NCI-H1417 (cell line): Measurements from ENCODE around the gene NFKBIE.
A peak's percentile ranks its signal among the peaks of the same experiment; 100 is the strongest.

ENCODE experiments used
- DNase-seq, 3 experiments: peaks; one replicate each; lab custom pipeline; 2025; lab: John Stamatoyannopoulos, UW

NFKBIE gene

DNA sequence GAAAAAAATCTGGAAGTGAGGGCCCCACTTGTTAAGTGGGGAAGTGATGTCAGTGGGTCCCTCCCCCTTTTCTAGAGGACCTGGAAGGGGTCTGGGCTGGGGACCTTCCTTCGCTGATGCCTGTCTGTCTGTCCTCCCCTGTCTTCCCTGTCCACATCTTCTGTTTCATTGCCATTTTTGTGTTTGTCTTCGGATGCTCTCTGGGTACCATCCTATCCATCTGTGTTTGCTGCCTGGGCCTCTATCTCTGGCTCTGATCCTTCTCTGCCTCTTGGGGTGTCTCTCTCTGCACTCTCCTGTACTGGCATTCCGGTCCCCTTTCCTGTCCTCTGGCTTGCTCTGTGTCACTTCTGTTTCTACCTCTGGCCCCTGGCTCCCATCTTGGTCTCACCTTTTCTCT, 7.2 kb upstream of the NFKBIE start:
- no peak for DNase-seq

DNA sequence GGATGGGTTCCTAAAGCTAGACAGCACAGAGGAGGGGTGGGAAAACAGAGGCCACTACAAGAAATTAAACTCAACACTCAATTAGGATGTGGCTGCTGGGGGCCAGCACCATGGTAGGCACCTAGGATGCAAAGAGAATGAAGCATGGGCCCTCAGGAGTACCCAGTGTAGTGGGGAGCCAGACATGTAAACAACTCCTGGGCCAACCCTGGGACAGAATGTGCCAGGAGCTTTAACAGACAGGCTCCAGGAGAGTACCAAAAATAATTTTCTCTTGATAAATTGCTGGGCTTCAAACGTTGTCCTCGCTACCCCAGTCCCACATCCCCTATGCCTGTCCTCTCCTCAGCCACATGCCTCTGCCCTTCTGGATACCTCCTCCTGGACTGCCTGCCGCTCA, 6.6 kb upstream of the NFKBIE start:
- DNase-seq = no peak

DNA sequence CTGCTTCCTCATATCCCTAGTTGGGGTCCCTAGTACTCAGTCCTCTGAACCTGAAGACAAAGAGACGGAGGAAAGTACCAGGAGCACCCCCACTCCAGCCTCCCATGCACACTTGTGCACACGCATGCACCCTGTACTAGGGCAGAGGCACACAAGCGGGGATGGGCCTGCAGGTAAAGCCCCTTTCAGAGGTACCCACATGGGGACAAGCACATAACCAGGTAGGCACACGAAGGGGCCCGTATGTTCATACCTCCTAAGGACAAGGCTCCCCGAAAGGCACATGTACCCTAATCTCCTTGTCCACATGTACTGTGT, 6.0 kb upstream of the NFKBIE start:
- no peak for DNase-seq

DNA sequence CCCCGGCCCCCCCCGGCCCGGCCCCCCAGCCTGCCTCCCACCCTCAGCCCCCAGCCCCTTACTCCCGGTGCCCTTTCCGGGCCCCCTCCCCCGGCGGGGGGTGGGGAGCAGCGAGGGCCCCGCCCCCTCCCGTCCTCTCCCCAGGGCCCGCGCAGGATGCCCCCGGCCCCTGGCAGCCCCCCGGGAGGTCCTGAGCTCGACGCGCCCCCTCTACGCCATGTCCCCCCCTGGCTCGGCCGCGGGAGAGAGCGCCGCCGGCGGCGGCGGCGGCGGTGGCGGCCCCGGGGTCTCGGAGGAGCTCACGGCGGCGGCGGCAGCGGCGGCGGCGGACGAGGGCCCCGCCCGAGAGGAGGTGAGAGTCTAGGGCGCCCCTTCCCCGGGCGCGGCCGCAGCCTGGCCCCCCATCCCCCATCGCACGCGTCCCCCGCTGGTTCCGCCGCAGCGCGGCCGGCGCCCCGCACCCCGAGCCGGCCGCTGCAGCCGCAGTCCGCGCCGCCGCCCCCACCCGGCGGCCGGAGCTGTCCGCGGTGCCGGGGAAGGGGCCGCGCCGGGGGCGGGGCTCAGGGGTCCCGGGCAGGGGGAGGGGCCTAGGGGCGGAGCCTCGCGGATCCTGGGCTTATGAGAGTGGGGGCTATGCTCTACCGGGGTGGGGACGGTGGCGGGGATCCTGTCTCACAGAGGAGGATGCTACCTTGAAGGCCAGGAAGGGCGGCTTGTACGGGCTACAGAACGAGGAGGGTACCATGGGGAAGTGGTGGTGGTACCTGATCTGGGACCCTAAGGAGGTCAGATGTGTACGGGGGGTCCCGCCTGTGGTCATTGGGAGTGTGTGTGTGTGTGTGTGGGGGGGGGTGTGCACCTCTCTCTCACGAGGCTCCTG, 5.4 kb upstream of the NFKBIE start:
- DNase-seq = peak; percentile 53 to 65 (median 63)

DNA sequence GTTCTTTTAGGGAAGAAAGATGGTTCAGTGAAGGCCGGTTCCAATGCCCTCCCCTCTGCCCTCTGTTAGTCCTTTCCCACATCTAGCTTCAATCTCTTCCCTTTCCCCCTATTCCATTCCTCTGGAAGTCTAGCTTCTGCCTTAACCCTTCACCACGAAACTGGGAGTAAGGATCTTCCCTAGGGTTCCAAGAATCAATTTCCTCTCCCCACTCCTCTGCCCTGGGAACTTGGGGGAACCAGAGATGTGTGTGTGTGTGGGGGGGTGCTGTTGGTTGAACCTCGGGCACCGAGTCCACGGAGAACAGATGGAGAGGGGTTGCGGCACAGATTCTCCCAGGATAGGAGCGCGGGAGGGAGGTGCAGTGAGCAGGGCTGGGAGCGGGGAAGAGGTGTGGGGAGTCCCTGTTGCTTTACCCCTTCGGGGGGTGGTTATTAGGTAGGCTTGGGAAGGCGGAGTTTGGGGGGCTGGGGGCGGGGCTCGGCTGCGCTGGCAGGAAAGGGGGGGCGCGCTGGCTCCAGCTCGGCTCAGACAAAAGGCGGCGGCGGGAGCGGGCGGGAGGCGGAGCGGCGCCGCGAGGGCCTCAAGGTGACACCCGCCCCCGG, 4.7 kb upstream of the NFKBIE start, which contains the start of gene TMEM151B:
TMEM151B (plus strand) TSS at position 530 of the 605 bp plus-strand sequence. CDS start 293 bp downstream, outside the sequence.
- DNase-seq = peak; percentile 6 to 52 (median 38)

DNA sequence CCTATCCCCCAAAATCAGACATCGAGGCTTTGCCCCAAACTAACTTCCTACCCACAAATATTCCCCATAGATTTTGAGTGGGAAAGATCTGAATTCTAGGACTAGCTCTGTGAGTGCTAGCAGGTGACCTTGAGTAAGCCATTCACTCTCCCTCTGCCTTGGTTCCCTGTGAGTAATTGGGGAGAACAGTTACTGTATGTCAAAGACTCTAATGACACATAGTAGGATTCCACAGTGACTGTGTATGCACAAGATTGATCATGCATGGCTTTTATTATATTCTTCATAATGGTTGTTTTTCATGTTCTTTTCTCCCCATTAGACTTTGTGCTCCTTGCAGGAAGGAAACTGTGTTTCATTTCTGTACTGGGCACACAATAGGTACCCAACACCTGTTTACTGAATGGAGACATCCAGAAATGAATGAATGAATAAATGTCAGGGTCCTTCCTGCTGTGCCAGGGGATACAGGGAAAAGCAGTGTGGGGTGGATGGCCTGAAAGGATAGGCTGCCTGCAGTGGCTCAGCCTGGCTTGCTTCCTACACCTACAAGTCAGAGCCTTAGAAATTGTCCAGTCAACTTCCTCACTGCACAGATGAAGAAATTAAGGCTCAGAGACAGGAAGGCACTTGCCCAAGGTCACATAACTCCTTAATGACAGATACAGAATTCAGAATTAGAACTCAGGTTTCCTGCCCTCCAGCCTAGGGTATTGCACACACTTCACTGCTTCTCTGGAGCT, 4.0 kb upstream of the NFKBIE start:
- DNase-seq = no peak

DNA sequence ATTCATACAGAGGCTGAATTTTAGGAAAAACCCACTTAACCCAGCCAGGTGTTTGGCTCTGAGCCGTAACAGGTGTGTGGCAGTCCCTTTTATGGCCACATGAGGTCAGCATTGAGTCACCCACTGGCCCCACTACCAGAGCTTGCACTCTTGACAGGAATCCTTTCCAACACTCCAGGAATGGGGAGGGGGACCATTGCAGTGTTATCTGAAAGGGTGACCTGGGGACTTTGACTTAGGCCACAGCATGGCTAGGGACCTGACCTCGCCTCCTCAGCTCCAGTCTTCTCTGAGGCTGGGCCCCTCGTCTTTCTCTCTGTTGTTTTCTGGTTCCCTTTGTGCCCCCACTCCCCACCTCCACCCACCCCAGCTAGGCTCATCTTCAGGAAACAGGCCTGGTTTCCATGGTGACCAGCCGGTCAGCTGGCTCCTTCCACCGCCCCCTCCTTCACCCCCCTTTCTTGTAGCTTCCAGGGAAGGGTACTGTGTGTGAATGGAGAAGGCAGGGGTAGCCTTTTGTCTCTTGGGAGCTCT, 2.8 kb upstream of the NFKBIE start:
- DNase-seq = peak; percentile 55 to 82 (median 76)

DNA sequence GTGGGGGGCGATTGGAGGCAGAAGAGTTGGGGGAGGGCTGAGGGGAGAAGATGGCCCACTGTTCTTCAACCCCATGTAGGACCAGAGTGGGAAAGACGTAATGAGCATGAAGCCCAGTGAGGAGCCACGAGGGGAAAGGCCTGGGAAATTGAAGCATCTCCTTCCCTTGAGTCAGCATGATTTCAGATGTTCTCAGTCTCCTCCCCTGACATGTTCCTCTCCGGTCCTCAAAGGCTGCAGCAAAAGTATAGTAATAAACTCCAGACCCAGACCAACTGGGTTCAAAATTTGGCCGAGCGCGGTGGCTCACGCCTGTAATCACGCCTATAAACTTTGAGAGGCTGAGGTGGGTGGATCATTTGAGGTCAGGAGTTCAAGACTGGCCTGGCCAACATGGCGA, 1.9 kb upstream of the NFKBIE start:
- DNase-seq = no peak

DNA sequence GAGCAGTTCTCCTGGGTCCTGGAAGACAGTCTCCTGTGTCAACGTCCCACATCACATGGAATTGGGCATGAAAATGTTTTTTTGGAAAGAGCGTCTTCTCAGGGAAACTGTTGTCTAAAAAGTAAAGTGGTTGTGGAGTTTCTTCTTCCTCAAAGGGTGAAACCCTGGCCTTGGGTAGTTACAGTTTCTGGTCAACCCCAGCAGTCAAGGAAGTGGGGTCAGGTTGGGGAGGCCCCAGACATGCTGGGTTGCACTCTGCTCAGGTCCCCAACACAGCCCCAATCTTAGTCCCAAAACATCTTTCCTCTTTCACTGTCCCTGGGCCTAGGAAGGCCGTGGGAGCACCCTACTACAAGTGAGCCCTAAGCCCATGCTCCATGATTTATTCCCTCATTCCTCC, 996 bp upstream of the NFKBIE start:
- no peak for DNase-seq

DNA sequence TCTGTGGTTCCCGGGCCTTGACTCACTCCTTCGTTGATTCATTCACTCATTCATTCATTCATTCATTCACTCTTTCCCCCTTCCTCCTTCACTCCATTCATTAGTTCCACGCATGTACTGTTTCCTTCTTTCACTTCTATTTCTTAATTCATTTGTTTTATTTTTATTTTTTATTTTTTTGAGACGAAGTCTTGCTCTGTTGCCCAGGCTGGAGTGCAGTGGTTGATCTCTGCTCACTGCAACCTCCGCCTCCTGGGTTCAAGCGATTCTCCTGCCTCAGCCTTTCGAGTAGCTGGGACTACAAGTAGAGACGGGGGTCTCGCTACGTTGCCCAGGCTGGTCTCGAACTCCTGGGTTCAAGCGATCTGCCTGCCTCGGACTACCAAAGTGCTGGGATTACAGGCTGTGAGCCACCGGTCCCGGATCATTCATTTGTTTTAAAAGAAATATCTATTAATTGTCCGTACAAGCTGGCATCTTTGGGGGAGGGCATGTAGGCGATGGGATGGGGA, 427 bp upstream of the NFKBIE start:
- no peak for DNase-seq

DNA sequence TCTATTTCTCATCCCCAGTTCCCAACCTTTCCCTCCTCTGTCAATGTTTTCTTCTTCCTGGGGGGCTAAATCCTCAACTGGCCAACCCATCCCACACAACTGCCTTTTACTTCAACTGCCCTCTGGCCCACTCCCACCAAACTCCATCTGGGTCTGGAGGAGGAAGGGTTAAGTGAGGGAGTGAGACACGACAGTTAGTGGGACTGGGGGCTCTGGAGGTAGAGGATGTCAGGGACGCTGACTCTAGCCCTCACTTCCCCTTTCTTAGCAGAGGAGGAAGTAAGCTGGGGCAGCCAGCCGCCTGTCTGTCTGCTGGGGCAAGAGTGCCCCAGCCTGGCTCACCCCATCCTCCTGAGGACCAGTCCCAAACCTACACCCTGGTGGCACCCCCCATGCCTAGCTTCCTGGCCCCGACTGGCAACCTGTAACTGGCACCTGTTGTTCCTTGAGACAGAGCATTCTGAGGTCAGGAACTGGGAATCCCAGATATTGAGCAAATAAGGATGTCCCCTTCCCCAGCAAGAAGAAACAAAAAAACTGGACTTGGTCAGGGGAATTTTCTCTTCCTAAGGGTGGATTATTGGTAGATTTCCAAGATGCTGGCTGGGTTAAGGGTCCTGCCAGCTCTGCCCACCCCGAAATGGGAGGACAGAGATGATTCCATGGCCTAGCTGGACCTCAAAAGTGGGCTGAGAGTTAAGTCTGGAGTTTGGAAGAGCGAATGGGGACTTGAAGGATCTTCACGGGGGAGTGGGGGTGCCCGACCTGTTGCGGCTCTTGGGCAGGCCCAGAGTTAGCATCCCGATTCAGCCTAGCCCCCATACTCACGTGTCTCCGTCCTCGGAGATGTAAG, 971 bp downstream of the NFKBIE start:
- DNase-seq = no peak

DNA sequence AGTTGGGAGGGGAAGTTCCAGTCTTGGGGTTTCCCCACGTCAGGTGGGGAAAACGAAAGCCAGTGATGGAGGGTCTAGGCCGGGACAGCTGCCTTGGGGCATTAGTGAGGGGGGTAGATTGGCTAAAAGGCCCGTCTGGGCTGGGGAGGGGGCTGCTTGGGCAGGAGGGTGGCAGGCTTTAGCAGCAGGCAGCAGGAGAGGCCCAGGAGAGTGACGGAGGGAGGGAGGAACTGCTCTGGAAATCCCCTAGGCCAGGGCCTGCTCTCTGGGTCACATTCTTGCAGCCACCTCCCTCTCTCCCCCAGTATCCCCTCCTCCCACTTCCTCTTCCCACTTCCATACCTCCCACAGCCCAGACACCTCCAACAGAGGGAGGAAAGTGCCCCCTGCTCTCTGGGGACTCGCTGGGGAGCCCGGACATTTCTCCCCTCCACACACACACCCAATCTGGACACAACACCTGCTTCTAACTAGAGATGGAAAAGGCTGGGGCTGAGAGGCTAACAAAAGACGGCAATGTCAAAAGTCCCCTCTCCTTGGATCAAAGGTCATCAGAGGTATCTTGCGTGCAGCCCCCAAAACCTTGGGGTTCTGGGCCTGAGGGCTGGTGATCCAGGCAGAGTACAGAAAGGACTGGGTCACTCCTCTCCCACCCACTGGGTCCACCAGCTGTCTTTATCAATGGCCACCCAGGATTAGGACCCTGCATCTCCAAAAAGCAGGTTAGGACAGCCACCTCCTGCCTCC, 1.8 kb downstream of the NFKBIE start:
- DNase-seq = no peak

DNA sequence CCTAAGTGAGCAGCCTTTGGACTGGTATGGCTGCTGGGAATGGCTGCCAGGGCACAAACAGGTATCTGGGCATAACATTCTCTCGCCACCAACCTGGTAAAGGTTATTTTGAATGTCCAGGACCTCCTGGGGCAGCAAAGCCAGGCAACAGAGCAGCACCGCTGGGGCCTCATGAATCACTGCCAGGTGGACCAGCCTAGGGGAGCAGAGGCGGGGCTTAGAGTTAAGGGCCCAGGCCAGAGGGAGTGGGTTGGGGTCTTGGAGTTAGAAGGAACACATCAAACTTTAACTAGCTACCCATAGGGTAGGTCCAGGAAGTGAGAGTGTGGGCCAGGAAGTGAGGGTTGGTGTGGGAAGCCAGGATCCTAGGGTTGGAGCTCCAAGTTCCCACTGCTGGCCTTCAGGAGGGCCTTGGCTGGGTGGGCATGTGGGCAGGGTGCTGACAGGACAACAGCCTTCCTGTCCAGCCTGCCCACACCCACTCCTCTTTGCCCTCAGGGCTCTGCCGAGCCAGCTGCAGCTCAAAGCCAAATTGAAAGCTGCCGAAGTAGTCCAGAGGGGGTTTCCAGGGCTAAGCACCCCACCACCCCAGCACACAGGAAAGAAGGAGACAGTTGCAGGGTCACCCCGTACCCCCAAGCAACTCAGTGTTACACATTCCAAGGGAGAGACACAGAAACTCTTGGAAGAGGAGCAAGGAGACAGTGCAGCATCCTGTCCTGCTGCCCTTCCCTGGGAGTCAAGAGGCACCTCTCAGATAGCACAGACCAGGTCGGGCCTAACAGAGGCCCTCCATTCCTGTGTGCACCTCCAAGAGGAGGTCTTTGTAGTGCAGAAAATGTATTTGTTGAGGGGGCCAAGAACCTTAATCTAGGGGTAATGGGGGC, 2.6 kb downstream of the NFKBIE start:
- DNase-seq = no peak

DNA sequence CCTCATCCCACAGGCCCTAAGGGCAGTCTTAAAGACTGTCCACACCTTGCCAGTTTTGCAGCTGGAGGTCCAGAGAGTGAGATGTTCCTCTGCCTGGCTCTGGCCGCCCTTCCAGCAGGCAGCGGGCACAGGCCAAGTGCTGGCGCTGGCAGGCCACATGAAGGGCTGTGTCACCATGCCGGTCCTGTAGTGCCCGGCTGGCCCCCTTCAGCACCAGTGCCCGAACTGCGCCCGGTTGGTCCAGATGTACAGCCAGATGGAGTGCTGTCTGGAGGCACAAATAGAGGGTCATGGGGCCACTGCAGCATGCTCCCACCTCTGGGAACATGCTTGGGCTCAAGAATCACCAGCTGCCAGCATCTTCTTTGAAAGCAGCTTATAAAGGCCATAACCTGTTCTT, 3.8 kb downstream of the NFKBIE start:
- no peak for DNase-seq

DNA sequence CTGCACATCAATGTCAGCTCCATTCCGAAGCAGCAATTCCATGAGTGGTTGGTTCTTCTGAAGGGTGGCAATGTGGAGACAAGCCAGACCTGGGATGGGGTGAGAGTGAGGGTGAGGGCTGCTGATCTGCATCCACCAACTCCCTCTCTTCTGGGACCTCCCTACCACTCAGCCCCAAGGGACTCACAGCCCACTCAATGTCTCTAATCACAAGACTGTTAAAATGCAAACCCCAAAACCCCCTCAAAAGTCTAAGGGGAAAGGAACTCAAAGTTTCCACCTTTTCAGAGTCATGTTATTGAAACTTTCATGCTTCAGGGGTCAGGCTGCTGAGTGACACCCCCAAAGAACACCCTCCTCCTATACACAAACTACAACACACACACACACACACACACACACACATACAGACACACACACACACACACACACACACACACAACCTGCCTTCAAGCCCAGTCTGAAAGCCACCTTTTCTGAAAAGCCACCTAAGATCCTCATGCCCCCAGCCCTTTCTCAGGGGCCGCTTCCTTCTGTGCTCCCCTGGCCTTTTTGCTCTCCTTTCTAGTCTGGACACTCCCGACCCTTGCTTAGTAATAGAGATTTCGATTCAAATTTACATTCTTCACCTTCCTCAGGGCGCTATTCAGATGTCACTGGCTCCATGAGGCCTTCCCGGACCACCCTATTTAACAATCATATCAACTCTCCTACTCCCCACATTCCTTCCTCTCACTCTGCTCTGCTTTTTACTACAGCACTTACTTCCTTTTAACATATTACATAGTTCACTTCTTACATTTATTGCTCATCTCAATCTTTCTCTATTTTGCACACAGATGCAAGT, 4.7 kb downstream of the NFKBIE start:
- no peak for DNase-seq

DNA sequence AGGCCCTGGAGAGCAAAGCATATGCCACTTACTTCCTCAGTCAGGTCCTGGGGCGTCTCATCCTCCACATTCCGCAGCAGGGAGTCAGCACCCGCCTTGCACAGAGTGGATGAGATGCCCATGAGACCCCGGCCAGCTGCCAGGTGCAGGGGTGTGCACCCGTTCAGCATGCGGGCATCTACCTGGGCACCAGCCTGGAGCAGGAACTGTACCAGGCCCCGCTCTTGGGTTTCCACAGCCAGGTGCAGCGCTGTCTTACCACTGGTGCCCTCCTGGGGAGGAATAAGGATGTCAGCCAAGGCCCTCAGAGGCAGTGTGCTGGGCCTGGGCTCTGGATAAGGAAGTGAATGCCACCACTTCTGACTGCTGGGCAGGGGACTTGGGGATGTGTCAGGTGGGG, 5.3 kb downstream of the NFKBIE start:
- no peak for DNase-seq

DNA sequence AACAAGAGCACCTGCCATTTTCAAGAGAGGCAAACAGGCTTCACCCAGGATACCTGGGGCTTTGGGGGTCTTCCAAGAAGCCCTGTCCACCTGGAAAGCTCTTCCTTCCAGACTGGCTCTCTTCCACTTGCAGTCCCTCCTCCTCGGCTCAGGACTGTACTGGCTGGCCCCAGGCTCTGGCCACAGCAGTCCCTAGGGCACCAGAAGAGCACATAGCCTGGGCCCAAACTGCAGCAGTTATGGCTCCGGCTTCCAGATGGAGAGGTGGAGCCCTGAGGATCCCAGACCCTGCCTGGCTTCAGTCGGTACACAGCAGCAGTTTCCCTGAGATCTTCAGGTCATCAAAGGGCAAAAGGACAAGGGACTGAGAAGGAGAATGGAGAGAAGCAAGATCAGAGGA, 6.4 kb downstream of the NFKBIE start:
- DNase-seq = no peak

DNA sequence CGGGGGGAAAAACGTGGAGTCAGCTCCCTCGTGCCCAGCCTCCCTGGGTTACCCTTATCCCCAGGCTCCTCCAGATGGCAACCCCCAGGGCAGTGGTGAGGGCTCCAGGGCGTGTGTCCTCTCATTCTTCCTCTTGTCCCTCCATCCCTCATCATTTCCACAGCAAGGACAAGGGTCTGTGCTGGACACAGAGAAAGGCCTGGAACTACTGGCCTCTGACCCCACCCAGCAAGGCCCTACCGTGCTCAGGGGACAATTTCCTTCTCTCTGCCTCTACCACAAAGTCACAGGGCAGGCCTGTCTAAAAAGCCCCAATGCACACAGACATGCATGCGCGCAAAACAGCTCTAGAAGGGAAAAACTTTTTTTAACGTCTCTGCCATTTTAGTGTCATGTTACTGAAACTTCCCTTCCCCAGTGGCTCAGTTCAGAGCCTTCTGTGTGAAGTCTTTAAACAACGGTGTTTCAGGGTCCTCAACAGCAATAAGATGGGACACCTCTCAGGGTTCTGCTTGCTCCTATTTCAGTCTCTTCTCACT, 7.0 kb downstream of the NFKBIE start:
- no peak for DNase-seq
